AG09309 (cell line): ENCODE measurements around the gene RPGR.

Experiments used
- DNase-seq: peaks from one replicate; pipeline ENCODE4 v3.0.0-alpha.2; 2010; ENCODE audit warnings: low read depth
- H3K4me3 ChIP-seq: 2 replicates; pipeline ENCODE4 v1.5.1; 2011; ENCODE audit warnings: mild to moderate bottlenecking, low read depth, low read length, moderate library complexity; ENCODE audit not compliant: control insufficient read depth
- CTCF ChIP-seq: IDR thresholded peaks from 2 replicates; pipeline ENCODE4 v1.5.1; 2011; ENCODE audit warnings: mild to moderate bottlenecking, low read depth, low read length, inconsistent platforms; ENCODE audit not compliant: insufficient read depth, control insufficient read depth; ENCODE audit errors: missing control alignments

Gene RPGR

GRCh38 chrX:38232079-38232686, 95.1 kb downstream of the RPGR start:
- no peak for DNase-seq

GRCh38 chrX:38225093-38225492, 102.2 kb downstream of the RPGR start:
- TF ChIP-seq CTCF = no peak
- DNase-seq = no peak
- H3K4me3 ChIP-seq = no peak overlapping the region

More at GRCh38 chrX:38232079-38232686, 95.1 kb downstream of the RPGR start:
- H3K4me3 ChIP-seq = no peak overlapping the region
- TF ChIP-seq CTCF = no peak

GRCh38 chrX:38224160-38224559, 103.1 kb downstream of the RPGR start:
- H3K4me3 ChIP-seq = no peak overlapping the region
- no peak for TF ChIP-seq CTCF

GRCh38 chrX:38221391-38221929, 105.8 kb downstream of the RPGR start:
- H3K4me3 ChIP-seq = no peak overlapping the region
- no peak for DNase-seq
- TF ChIP-seq CTCF = no peak

More at GRCh38 chrX:38224160-38224559, 103.1 kb downstream of the RPGR start:
- DNase-seq = no peak

GRCh38 chrX:38220415-38221390, 106.6 kb downstream of the RPGR start, which contains the start of gene SRPX:
Gene SRPX, minus strand, starts transcription at chrX:38220871. Its CDS starts 79 bp downstream, at chrX:38220792.
- no peak for TF ChIP-seq CTCF
- no peak for DNase-seq
- H3K4me3 ChIP-seq = peak within 1 kb of the TSS; percentile 64

- TF ChIP-seq CTCF = peak; percentile 49
- peak overlapping the region; percentile 64 for H3K4me3 ChIP-seq
- no peak for DNase-seq
These were observed 107.3 kb downstream of the RPGR start for GRCh38 chrX:38220024-38220414.
